ENCODE results near the gene CHST12.
"Not testable (repeated sequence)": the region's sequence is repeated elsewhere in the genome, so short reads cannot be mapped to it uniquely, and the experiment has no call there.

The CHST12 gene

GRCh38 chr7:2384354-2385243 is 18.8 kb upstream of the CHST12 start:
- Mint-ChIP-seq H3K36me3 (no peaks in the 10 kb centered on the region), H3K4me1 (ENCODE audit: low read depth) (no peaks in the 10 kb centered on the region), H3K27me3 (no peaks in the 10 kb centered on the region), H3K27ac (no peak overlapping the region), H3K9me3 (ENCODE audit: low read depth) (no peaks in the 10 kb centered on the region), H3K4me3 (no peak overlapping the region)

DNA sequence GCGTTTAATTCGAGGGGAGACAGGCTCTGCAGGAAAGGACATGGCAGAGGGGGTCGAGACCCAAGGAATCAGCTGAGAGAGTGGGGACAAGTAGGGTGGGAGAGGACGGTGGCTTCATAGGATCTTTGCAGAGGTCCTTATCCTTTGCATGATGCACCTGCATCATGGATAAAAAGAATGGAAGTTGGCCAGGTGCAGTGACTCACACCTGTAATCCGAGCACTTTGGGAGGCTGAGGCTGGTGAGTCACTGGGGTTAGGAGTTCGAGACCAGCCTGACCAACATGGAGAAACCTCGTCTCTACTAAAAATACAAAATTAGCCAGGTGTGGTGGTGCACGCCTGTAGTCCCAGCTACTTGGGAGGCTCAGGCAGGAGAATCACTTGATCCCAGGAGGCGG is 17.3 kb upstream of the CHST12 start:
- H3K4me3 Mint-ChIP-seq; H3K4me1 Mint-ChIP-seq (ENCODE audit: low read depth); H3K9me3 Mint-ChIP-seq (ENCODE audit: low read depth); H3K27me3 Mint-ChIP-seq; H3K36me3 Mint-ChIP-seq; H3K27ac Mint-ChIP-seq: not testable (repeated sequence)

GRCh38 chr7:2386964-2387669 is 16.3 kb upstream of the CHST12 start:
- H3K4me3 Mint-ChIP-seq = no peak overlapping the region
- no peaks in the 10 kb centered on the region for H3K36me3 Mint-ChIP-seq
- no peaks in the 10 kb centered on the region for H3K9me3 Mint-ChIP-seq (ENCODE audit: low read depth)
- no peak overlapping the region for H3K27ac Mint-ChIP-seq
- no peaks in the 10 kb centered on the region for H3K4me1 Mint-ChIP-seq (ENCODE audit: low read depth)
- no peaks in the 10 kb centered on the region for H3K27me3 Mint-ChIP-seq

GRCh38 chr7:2387897-2388636 is 15.3 kb upstream of the CHST12 start:
- no peaks in the 10 kb centered on the region for H3K4me1 Mint-ChIP-seq (ENCODE audit: low read depth)
- no peaks in the 10 kb centered on the region for H3K9me3 Mint-ChIP-seq (ENCODE audit: low read depth)
- no peaks in the 10 kb centered on the region for H3K27me3 Mint-ChIP-seq
- H3K4me3 Mint-ChIP-seq = no peak overlapping the region
- H3K27ac Mint-ChIP-seq = no peak overlapping the region
- no peaks in the 10 kb centered on the region for H3K36me3 Mint-ChIP-seq

- no peak overlapping the region for H3K4me3 Mint-ChIP-seq
- no peaks in the 10 kb centered on the region for H3K36me3 Mint-ChIP-seq
- no peaks in the 10 kb centered on the region for H3K9me3 Mint-ChIP-seq (ENCODE audit: low read depth)
- H3K27ac Mint-ChIP-seq = no peak overlapping the region
- no peaks in the 10 kb centered on the region for H3K4me1 Mint-ChIP-seq (ENCODE audit: low read depth)
- H3K27me3 Mint-ChIP-seq = no peaks in the 10 kb centered on the region
Observed at GRCh38 chr7:2388637-2388954, 14.8 kb upstream of the CHST12 start.

DNA sequence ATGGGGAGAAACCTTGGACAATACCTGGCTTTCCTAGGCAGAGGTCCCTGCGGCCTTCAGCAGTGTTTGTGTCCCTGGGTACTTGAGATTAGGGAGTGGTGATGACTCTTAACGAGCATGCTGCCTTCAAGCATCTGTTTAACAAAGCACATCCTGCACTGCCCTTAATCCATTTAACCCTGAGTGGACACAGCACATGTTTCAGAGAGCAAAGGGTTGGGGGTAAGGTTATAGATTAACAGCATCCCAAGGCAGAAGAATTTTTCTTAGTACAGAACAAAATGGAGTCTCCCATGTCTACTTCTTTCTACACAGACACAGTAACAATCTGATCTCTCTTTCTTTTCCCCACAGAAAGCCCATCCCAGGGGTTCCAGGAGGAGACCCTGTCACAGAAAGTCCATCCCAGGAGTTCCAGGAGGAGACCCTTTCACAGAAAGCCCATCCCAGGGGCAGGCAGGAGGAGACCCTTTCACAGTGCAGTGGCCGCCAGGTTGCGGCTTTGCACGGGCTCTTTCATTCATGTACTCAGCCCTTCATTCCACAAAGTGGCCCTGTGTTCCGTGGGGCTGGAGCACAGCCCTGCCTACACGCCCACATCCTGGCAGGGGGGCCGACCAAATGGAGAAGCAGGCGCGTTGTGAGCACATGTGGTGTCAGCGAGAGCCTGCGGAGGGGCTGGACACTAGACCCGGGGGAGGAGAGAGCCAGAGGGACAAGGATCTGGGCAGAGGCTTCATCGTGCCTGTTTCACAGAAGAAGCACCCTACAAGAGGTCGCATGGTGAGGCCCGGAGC is 13.2 kb upstream of the CHST12 start:
- H3K4me3 Mint-ChIP-seq; H3K4me1 Mint-ChIP-seq (ENCODE audit: low read depth); H3K36me3 Mint-ChIP-seq; H3K27ac Mint-ChIP-seq; H3K27me3 Mint-ChIP-seq; H3K9me3 Mint-ChIP-seq (ENCODE audit: low read depth): not testable (repeated sequence)

DNA sequence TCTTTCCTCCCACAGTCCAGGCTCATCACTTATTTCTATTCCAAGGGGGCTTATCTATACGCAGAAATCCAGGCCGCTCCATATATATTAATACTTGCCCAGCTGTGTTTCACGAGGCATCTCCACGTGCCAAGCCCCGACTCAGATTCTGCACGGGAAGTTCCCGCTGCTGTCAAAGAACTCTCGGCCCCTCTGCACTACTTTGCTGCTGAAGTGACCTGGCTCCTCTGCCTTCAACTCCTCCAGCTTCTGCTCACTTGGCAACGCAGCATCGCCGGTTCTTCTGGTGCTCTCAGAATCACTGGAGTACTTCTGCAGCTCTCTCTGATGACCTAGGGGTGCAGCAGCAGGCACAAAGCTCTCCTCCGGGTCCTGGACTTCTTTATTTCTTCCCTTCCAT is 9.7 kb upstream of the CHST12 start:
- Mint-ChIP-seq H3K36me3 (no peaks in the 10 kb centered on the region), H3K27me3 (no peaks in the 10 kb centered on the region), H3K9me3 (ENCODE audit: low read depth) (no peaks in the 10 kb centered on the region), H3K4me1 (ENCODE audit: low read depth) (no peaks in the 10 kb centered on the region), H3K4me3 (no peak overlapping the region), H3K27ac (no peak overlapping the region)

GRCh38 chr7:2394566-2395082 is 8.8 kb upstream of the CHST12 start:
- Mint-ChIP-seq H3K27me3 (no peaks in the 10 kb centered on the region), H3K9me3 (ENCODE audit: low read depth) (no peaks in the 10 kb centered on the region), H3K4me3 (no peak overlapping the region), H3K36me3 (no peaks in the 10 kb centered on the region), H3K27ac (no peak overlapping the region), H3K4me1 (ENCODE audit: low read depth) (peaks cover 2% of the 10 kb centered on the region)

DNA sequence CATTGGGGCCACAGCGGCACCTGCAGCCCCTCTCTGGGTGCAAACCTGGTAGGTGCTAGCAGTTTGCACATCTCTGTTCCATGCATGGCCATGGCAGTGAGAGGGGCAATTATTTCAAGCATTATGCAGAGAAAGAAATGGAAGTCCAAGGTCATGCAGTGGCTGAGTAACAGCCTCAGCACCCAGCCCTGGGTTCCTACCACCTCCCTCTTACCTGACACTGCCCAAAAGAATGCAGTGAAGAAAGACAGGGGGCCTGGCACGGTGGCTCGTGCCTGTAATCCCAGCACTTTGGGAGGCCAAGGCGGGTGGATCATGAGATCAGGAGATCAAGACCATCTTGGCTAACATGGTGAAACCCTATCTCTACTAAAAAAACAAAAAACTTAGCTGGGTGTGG is 4.9 kb upstream of the CHST12 start:
- H3K9me3 Mint-ChIP-seq (ENCODE audit: low read depth) = no peaks in the 10 kb centered on the region
- H3K4me3 Mint-ChIP-seq = no peak overlapping the region
- no peak overlapping the region for H3K27ac Mint-ChIP-seq
- H3K27me3 Mint-ChIP-seq = no peaks in the 10 kb centered on the region
- peaks cover 17% of the 10 kb centered on the region for H3K4me1 Mint-ChIP-seq (ENCODE audit: low read depth)
- H3K36me3 Mint-ChIP-seq = no peaks in the 10 kb centered on the region

DNA sequence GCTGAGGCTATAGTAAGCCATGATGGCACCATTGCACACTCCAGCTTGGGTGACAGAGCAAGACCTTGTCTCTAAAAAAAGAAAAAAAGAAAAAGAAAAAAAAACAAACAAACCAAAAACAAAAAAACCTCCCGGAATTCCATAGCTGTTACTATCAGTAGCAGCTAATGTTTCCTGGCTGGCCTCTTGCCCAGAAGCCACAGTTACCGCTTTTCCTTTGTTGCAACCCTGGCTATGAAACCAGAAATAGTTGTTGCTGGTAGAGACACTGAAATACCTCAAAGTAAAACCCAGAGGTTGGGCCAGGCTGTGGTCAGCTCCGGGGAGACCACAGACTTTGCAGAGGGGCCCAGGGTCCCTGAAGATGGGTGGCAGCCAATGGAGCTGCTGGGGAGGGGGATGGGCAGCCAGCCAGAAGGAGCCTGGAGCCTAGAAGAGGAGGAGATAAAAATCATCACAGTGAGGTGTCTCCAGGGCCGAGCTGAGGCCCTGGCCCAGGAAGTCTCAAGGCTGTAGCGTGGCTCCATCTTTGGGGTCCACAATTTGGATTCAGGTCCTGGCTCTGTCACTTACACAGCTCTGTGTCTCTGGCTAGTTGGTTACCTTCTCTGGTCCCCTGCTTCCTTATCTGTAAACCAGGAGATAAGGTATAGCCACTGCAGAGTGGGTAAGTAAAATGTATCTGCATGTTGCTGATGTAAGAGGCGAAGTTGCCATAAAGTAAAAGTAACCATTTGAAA is 3.4 kb upstream of the CHST12 start:
- Mint-ChIP-seq H3K36me3 (no peaks in the 10 kb centered on the region), H3K4me1 (ENCODE audit: low read depth) (peaks cover 26% of the 10 kb centered on the region), H3K27ac (peak overlapping the region; percentile 61), H3K27me3 (no peaks in the 10 kb centered on the region), H3K9me3 (ENCODE audit: low read depth) (no peaks in the 10 kb centered on the region), H3K4me3 (no peak overlapping the region)

DNA sequence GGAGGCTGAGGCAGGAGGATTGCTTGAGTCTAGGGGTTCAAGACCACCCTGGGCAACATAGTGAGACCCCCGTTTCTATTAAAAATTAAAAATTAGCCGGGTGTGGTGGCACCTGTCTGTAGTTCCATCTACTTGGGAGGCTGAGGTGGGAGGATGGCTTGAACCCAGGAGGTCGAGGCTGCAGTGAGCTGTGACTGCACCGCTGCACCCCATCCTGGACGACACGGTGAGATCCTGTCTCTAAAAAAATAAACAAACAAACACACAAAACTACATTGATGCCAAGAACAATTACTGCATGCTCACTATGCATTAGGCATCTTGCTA is 761 bp upstream of the CHST12 start:
- no peaks in the 10 kb centered on the region for H3K36me3 Mint-ChIP-seq
- H3K9me3 Mint-ChIP-seq (ENCODE audit: low read depth) = no peaks in the 10 kb centered on the region
- peak overlapping the region; percentile 88 for H3K4me3 Mint-ChIP-seq
- peaks cover 45% of the 10 kb centered on the region for H3K4me1 Mint-ChIP-seq (ENCODE audit: low read depth)
- H3K27ac Mint-ChIP-seq = peak overlapping the region; percentile 75
- no peaks in the 10 kb centered on the region for H3K27me3 Mint-ChIP-seq

DNA sequence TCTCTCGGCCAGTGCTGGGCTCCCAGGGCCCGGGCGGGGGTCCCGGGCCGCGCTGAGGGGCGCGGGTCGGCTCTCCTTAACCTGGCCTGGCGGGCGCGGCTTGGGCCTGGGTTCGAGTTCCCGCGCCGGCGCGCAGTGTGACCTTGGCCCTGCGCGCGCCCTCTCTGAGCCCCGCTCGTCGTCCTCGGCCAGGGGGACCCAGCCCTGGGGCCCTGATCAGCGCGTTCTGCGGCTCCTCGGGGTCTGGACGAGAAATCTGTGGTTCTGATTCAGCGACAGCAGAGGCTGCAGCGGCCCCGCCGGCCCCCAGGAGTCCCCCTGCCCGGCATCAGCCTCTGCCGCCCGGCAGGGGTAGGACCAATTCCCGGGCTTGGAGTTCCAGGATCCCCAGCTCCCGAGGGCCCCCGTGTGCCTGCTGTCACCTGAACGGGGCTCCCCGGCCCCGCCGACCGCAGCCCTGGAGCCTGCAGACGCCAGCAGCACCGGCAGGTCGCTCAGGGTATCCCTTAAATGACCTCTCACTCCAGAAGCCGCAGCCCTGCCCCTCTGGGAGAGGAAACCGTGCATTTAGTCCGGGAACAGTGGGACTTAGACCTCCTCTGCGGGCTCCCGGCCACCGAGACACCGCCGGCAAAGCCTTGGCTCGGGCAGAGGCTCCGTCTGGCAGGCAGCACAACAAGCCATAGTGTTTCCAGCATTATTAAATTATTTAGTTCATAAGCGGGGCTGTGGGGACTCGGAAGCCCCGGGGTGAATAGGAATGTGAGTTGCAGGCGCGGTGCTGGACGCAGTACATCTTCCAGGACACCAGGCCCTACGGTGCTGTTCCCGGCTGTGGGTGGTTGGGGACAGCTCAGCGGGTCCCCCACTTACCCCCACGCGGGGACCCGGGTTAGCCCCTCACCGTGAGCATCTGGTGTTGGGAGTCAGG is 572 bp downstream of the CHST12 start:
- Mint-ChIP-seq H3K4me3 (peak overlapping the region; percentile 90), H3K36me3 (no peaks in the 10 kb centered on the region), H3K27ac (peak overlapping the region; percentile 90), H3K27me3 (no peaks in the 10 kb centered on the region), H3K4me1 (ENCODE audit: low read depth) (peaks cover 55% of the 10 kb centered on the region), H3K9me3 (ENCODE audit: low read depth) (no peaks in the 10 kb centered on the region)

GRCh38 chr7:2404714-2405119 is 1.3 kb downstream of the CHST12 start:
- Mint-ChIP-seq H3K4me3 (peak overlapping the region; percentile 90), H3K36me3 (no peaks in the 10 kb centered on the region), H3K27me3 (no peaks in the 10 kb centered on the region), H3K9me3 (ENCODE audit: low read depth) (no peaks in the 10 kb centered on the region), H3K4me1 (ENCODE audit: low read depth) (peaks cover 59% of the 10 kb centered on the region), H3K27ac (peak overlapping the region; percentile 90)
